H1 (cell line): ENCODE measurements around the gene PSMG2.

Experiments
- ATF3 ChIP-seq: IDR thresholded peaks from 2 replicates; pipeline ENCODE4 v1.6.1; 2011; ENCODE audit warnings: low read depth, mild to moderate bottlenecking, low read length; ENCODE audit not compliant: insufficient read depth
- CREB1 ChIP-seq: IDR thresholded peaks from 2 replicates; pipeline ENCODE4 v1.6.1; 2012; ENCODE audit warnings: inconsistent platforms
- CTCF ChIP-seq, 3 experiments: IDR thresholded peaks; 1 replicate in 2 of 3; 2 replicates in 1 of 3; pipeline versions ENCODE4 v1.5.1 to v1.6.1; 2011; ENCODE audit warnings: low read length in 3 of 3, mild to moderate bottlenecking in 3 of 3, inconsistent platforms in 2 of 3, low read depth in 1 of 3, moderate library complexity in 1 of 3; ENCODE audit not compliant: insufficient read depth in 1 of 3; ENCODE audit errors: control extremely low read depth in 1 of 3
- POLR2AphosphoS5 ChIP-seq: IDR thresholded peaks from 2 replicates; pipeline ENCODE4 v1.6.1; 2011; ENCODE audit warnings: low read depth, low read length
- RAD21 ChIP-seq, 2 experiments: IDR thresholded peaks in 1 of 2; conservative IDR thresholded peaks in 1 of 2; 2 replicates each; pipeline ENCODE4 v1.6.1; 2011; ENCODE audit warnings: low read depth in 2 of 2, low read length in 2 of 2, improper control_type of control experiment in 1 of 2, inconsistent platforms in 1 of 2, mild to moderate bottlenecking in 1 of 2, moderate library complexity in 1 of 2
- SIRT6 ChIP-seq: IDR thresholded peaks from one replicate; pipeline ENCODE4 v1.7.1; 2012; ENCODE audit warnings: low read length, inconsistent platforms
- SP1 ChIP-seq: IDR thresholded peaks from 2 replicates; pipeline ENCODE4 v1.6.1; 2011; ENCODE audit warnings: low read depth, low read length
- TCF12 ChIP-seq: IDR thresholded peaks from 2 replicates; pipeline ENCODE4 v1.6.1; 2011; ENCODE audit warnings: low read depth, mild to moderate bottlenecking, low read length
- USF2 ChIP-seq: IDR thresholded peaks from 2 replicates; pipeline ENCODE4 v1.6.1; 2011; ENCODE audit warnings: low read length, improper control_type of control experiment
- YY1 ChIP-seq: IDR thresholded peaks from 2 replicates; pipeline ENCODE4 v1.6.1; 2011; ENCODE audit warnings: low read depth, mild to moderate bottlenecking, low read length

GRCh38 chr18:12768625-12769024 lies 65.8 kb downstream of the PSMG2 start:
- no peak for TF ChIP-seq CTCF (IDR thresholded peaks at IDR 0.05; ENCODE audit: control extremely low read depth in 1 of 3, insufficient read depth in 1 of 3, low read depth in 1 of 3, low read length in 3 of 3)
- TF ChIP-seq USF2, result no peak
- TF ChIP-seq RAD21 (IDR thresholded peaks at IDR 0.05 in 1 of 2, conservative IDR thresholded peaks at IDR 0.05 in 1 of 2; ENCODE audit: low read depth in 2 of 2, low read length in 2 of 2), result no peak
- no peak for TF ChIP-seq YY1
- no peak for TF ChIP-seq CREB1
- TF ChIP-seq SIRT6, result no peak
- TF ChIP-seq ATF3, result no peak
- TF ChIP-seq TCF12, result no peak
- no peak for TF ChIP-seq SP1
- no peak for TF ChIP-seq POLR2AphosphoS5
